ENCODE measurements around the gene E2F6.

- TF ChIP-seq CTCF (IDR thresholded peaks at IDR 0.05; ENCODE audit: extremely low read depth in 1 of 2, insufficient read depth in 1 of 2, low read depth in 1 of 2, low read length in 2 of 2) (no peak), POLR2A (IDR thresholded peaks at IDR 0.05; ENCODE audit: low read depth, low read length) (no peak), EZH2 (IDR thresholded peaks at IDR 0.05; ENCODE audit: borderline replicate concordance, low read depth, low read length, severe bottlenecking) (no peak), MAX (IDR thresholded peaks at IDR 0.05; ENCODE audit: insufficient read depth, insufficient read length) (no peak)
Observed at GRCh38 chr2:11515490-11515981, 49.6 kb upstream of the E2F6 start.
